Stimulated activated CD8-positive, alpha-beta memory T cell treated with anti-CD3 and anti-CD28 coated beads, Interleukin-4, amount 100 ng/mL, for 1 hour (primary cell): ENCODE measurements around the gene MAGOHB.
"Not testable (repeated sequence)": the region's sequence is repeated elsewhere in the genome, so short reads cannot be mapped to it uniquely, and the experiment has no call there.

Source experiments
- DNase-seq, 2 donors: peaks; one replicate each; pipeline ENCODE4 v3.0.0-alpha.2; 2020; ENCODE audit warnings: low read depth in 2 of 2, low spot score in 1 of 2

The MAGOHB gene

DNA sequence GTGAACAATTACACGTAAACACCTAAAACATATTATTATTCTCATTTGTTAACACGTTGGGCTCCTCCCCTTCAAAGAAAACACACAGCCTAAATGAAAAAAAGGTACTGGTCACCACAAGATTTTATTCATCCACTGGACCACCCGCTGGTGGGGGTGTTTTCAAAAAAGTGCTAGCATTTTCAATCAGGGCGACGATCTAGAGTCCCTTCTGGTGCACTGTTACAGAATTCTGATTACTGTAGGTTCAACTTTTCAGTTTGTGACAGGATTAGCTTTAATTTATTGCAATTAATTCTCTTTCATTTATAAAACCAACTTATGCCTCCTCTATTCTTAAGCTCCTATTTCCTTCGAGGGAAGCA lies 443 bp downstream of the MAGOHB start:
- DNase-seq, result no peak

GRCh38 chr12:10612110-10612509 lies 1.3 kb downstream of the MAGOHB start:
- DNase-seq, result no peak

DNA sequence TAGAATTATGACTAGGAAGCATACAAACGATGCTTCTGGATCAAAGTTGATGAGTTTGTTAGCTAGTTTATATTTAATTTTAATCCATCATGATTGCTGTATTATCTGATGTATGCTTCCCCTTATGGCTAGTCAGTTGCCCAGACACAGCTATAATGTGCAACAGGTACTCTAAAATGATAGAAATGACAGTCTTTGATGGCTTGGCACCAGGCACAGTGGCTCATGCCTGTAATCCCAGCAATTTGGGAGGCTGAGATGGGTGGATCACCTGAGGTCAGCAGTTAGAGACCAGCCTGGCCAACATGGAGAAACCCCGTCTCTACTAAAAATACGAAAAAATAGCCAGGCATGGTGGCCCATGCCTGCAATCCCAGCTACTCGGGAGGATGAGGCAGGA lies 2.2 kb downstream of the MAGOHB start:
- not testable (repeated sequence) for DNase-seq

DNA sequence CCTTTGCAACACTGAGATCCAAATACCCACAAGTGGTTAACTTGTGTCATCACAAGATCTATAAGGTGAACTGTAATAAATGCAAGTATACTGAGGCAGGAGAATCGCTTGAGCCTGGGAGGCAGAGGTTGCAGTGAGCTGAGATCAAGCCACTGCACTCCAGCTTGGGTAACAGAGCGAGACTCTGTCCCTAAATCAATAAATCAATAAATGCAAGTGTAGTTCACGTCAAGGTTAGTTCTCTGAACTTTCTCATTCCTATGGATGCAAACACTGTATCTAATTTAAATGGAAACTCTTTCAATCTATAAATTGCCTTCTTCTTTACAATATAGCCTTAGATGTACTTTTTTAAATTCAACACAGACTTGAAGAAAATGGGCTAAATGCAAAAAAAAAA lies 3.2 kb downstream of the MAGOHB start:
- DNase-seq, result no peak

GRCh38 chr12:10607885-10608458 lies 5.4 kb downstream of the MAGOHB start:
- no peak for DNase-seq

DNA sequence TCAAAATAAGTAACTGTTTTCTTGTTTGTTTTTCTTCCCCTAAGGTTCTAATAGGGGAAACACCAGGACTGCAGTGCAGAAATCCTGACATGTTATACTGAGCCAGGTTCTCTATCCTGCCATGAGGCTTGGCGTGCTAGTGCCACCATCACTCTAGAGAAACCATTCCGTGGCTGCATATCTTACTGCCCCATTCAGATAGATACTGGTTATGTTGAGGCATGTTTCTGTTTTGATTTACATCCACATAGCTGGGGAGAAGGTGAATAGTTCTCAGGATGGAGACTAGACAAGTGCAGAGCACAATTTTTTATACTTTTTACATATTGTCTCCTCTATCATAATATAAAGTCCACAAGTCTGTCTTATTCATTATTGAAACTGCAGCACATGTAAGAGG lies 11.5 kb downstream of the MAGOHB start:
- no peak for DNase-seq

DNA sequence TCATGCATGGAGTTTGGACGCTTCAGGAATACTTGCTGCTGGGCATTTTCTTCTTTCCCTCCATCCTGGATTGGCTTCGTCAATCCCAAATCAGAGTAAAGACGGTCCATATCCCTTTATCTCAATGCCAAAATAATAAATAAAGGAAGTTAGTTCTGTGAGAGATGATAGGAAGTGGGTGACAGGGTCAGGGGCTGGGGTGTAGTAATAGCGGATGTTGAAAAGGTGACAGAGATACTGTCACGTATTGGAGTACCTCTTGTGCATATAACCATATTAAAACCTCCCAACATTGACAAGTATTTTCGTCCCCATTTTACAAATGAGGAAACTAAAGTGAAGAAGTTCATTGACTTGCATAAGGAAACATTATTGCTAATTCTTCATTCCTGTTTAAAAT lies 12.4 kb downstream of the MAGOHB start:
- no peak for DNase-seq

- no peak for DNase-seq
Observed at GRCh38 chr12:10595881-10596280, 17.5 kb downstream of the MAGOHB start.

- DNase-seq, result no peak
Observed at GRCh38 chr12:10590966-10591365, 22.4 kb downstream of the MAGOHB start.

DNA sequence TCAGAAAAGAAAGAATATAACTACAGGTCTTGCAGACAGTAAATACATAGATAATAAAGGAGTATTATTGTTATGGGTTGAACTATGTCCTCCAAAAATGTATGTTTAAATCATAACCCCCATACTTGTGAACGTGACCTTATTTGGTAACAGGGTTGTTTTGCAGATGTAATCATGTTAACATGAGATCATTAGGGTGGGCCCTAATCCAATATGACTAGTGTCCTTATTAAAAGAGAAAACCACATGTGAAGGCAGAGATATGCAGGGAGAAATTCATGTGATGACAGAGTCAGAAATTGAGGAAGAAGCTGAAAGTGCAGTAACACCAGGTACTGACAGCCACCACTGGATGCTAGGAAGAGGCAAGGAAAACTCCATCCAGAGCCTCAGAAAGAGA lies 29.0 kb downstream of the MAGOHB start:
- no peak for DNase-seq

GRCh38 chr12:10582704-10583103 lies 30.7 kb downstream of the MAGOHB start:
- DNase-seq, result no peak

- DNase-seq, result not testable (repeated sequence)
Observed at GRCh38 chr12:10582133-10582532, 31.3 kb downstream of the MAGOHB start.

GRCh38 chr12:10574307-10574706 lies 39.1 kb downstream of the MAGOHB start:
- no peak for DNase-seq

DNA sequence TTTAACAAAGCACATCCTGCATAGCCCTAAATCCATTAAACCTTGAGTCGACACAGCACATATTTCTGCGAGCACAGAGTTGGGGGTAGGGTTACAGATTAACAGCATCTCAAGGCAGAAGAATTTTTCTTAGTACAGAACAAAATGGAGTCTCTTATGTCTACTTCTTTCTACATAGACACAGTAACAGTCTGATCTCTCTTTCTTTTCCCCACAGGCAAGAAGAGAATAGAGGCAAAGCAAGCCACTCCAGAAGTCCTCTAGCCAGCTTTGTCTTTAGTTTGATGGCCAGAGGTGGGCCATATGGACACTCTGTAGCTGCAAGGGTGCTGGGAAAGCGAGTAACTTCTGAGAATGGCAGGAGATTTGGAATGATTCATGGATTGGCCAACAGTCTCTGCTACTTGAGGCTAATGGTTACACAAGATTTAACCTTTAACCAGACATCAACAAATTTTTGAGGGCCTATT lies 41.4 kb downstream of the MAGOHB start:
- DNase-seq, result not testable (repeated sequence)

GRCh38 chr12:10571141-10571540 lies 42.3 kb downstream of the MAGOHB start:
- DNase-seq, result no peak

- DNase-seq, result no peak
Observed at GRCh38 chr12:10567813-10568212, 45.6 kb downstream of the MAGOHB start.

DNA sequence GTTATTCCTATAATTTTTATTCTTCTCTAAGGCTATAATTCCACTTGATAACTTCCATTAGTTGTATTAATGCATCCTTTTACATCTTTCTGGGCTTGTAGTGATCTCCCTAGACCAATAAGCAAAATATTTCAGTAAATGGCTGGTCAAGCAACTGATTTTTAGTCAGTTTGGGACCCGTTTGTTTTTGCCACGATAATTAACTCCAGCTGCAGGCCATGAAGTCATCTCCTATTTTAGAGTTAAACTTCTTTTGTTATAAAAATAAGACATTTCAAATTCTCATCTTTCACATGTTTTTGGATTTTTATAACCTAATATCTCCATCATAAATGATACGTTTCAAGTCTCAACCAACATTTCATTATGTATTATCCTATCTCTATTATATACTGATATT lies 49.4 kb downstream of the MAGOHB start:
- no peak for DNase-seq

DNA sequence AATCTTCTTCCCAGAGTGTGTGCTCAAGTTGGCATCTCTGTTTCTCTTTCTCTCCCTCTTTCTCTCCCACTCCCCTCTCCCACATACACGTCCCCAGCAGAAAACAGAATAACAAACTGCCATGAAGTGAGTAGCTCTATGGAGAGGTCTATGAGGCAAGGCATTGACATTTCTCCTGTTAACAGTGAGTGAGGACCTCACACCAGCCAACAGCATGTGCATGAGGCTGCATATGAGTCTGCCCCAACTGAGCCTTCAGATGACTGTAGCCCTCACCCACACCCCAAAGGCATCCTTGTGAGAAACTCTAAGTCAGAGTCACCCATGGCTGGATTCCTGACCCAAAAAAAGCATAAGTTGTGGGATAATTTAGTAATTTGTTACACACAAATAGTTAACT lies 50.4 kb downstream of the MAGOHB start:
- no peak for DNase-seq

- DNase-seq, result no peak
Observed at GRCh38 chr12:10562306-10562933, 51.0 kb downstream of the MAGOHB start.

DNA sequence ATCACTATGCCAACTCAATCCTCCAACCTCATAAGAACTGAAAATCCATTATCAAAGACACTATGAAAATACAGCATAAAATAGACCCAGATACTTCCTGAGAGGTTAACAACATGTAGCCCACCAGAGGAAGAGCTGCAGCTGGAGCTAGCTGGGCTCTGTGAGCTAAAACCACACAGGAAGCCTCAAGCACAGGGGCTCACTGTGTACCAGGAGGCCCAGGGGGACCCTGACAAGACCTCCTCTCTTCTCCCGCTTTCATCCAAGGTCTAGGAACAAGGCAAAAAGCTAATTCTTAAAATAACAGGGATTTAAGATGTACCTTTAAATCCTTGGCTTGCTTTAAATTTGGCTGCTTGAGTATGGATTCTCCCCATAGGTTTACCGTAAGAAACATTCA lies 54.2 kb downstream of the MAGOHB start:
- DNase-seq, result no peak

- no peak for DNase-seq
Observed at GRCh38 chr12:10558789-10559188, 54.6 kb downstream of the MAGOHB start.

- DNase-seq, result no peak
Observed at GRCh38 chr12:10558301-10558700, 55.1 kb downstream of the MAGOHB start.

GRCh38 chr12:10557766-10558165 lies 55.6 kb downstream of the MAGOHB start:
- DNase-seq, result no peak
